SK-N-SH (cell line): Measurements from ENCODE around the gene TWF1. TPM values are rescaled to one million over a fixed set of nuclear protein-coding genes. Genes with fewer than 3 reads are reported as not detected.

ENCODE experiments used
- CTCF ChIA-PET: fragments of 300-600, 350-600 bp; formaldehyde crosslinking; extraction: SDS; loops from one replicate; lab custom pipeline; 2021; lab: Yijun Ruan, JAX
- POLR2A ChIA-PET: fragments of 350-600 bp; sonication (Branson Sonifier 250); formaldehyde crosslinking; extraction: SDS; loops from one replicate; lab custom pipeline; 2020; ENCODE audit warnings: antibody characterized with exemption, inconsistent platforms; lab: Yijun Ruan, JAX
- DNase-seq: peaks from one replicate; pipeline ENCODE4 v3.0.0; 2012
- H2AFZ ChIP-seq: fragments of 200-600 bp; sonication (generic); 2 replicates; pipeline ENCODE4 v1.8.1; 2016; ENCODE audit warnings: antibody characterized with exemption, mild to moderate bottlenecking, low read depth
- H3F3A ChIP-seq: fragments of 200-600 bp; sonication (generic); replicated peaks from 2 replicates; pipeline ENCODE3; 2016; ENCODE audit warnings: antibody characterized with exemption, mild to moderate bottlenecking; ENCODE audit not compliant: insufficient read depth
- H3K27ac ChIP-seq, 2 experiments: fragments of 200-500 bp in 1 of 2; fragments of 200-600 bp in 1 of 2; sonication (Bioruptor generic) in 1 of 2; sonication (generic), shearing (Covaris generic) in 1 of 2; 2 replicates each; pipeline versions ENCODE4 v1.5.1 to v1.6.1; 2014 to 2016; ENCODE audit warnings: low read depth in 2 of 2, inconsistent platforms in 1 of 2, low read length in 1 of 2, mild to moderate bottlenecking in 1 of 2, mixed read lengths in 1 of 2
- H3K27me3 ChIP-seq: fragments of 200-600 bp; sonication (generic), shearing (Covaris generic); 2 replicates; pipeline ENCODE4 v1.6.1; 2016; ENCODE audit warnings: mixed run types; ENCODE audit not compliant: insufficient read depth
- H3K36me3 ChIP-seq, 2 experiments: fragments of 200-500 bp in 1 of 2; fragments of 200-600 bp in 1 of 2; sonication (Bioruptor generic) in 1 of 2; sonication (generic) in 1 of 2; replicated peaks in 1 of 2; 2 replicates each; pipeline versions ENCODE3 to v1.5.1; 2014 to 2016; ENCODE audit warnings: low read length in 1 of 2, mild to moderate bottlenecking in 1 of 2; ENCODE audit not compliant: insufficient read depth in 2 of 2, control insufficient read depth in 1 of 2
- H3K4me1 ChIP-seq, 2 experiments: fragments of 200-500 bp in 1 of 2; fragments of 200-600 bp in 1 of 2; sonication (Bioruptor generic) in 1 of 2; sonication (generic), shearing (Covaris generic) in 1 of 2; 2 replicates each; pipeline versions ENCODE4 v1.5.1 to v1.6.1; 2014 to 2016; ENCODE audit warnings: low read depth in 1 of 2, low read length in 1 of 2, mixed run types in 1 of 2; ENCODE audit not compliant: insufficient read depth in 2 of 2, control insufficient read depth in 1 of 2
- H3K4me2 ChIP-seq: fragments of 200-600 bp; sonication (generic), shearing (Covaris generic); 2 replicates; pipeline ENCODE4 v1.6.1; 2017; ENCODE audit warnings: mixed run types
- H3K4me3 ChIP-seq, 2 experiments: fragments of 200-500 bp in 1 of 2; fragments of 200-600 bp in 1 of 2; sonication (Bioruptor generic) in 1 of 2; sonication (generic), shearing (Covaris generic) in 1 of 2; 2 replicates each; pipeline versions ENCODE4 v1.5.1 to v1.8.1; 2014 to 2016; ENCODE audit warnings: low read depth in 2 of 2, inconsistent platforms in 1 of 2, low read length in 1 of 2, mild to moderate bottlenecking in 1 of 2, mixed read lengths in 1 of 2, moderate library complexity in 1 of 2
- H3K79me2 ChIP-seq: fragments of 200-600 bp; sonication (generic); 2 replicates; pipeline ENCODE4 v1.8.1; 2017; ENCODE audit warnings: mild to moderate bottlenecking; ENCODE audit not compliant: insufficient read depth
- H3K9ac ChIP-seq: fragments of 200-600 bp; sonication (generic); 2 replicates; pipeline ENCODE4 v1.6.1; 2017; ENCODE audit warnings: mixed run types
- H3K9me2 ChIP-seq: fragments of 200-600 bp; sonication (generic); 2 replicates; pipeline ENCODE4 v1.6.1; 2017; ENCODE audit warnings: mixed run types
- H3K9me3 ChIP-seq: fragments of 200-600 bp; sonication (generic); 2 replicates; pipeline ENCODE4 v1.6.1; 2017; ENCODE audit warnings: mixed run types, mild to moderate bottlenecking, moderate library complexity
- H4K20me1 ChIP-seq: fragments of 200-600 bp; sonication (generic); 2 replicates; pipeline ENCODE4 v1.6.1; 2017; ENCODE audit warnings: mild to moderate bottlenecking, mixed run types; ENCODE audit not compliant: insufficient read depth
- CTCF ChIP-seq: fragments of 200-600 bp; sonication (generic); IDR thresholded peaks from 2 replicates; pipeline ENCODE4 v1.6.1; 2017; ENCODE audit warnings: antibody characterized with exemption, mild to moderate bottlenecking, moderate library complexity
- EZH2phosphoT487 ChIP-seq: fragments of 200-600 bp; sonication (generic); IDR thresholded peaks from 2 replicates; pipeline ENCODE4 v1.6.1; 2017; ENCODE audit warnings: low read depth, mixed run types, mild to moderate bottlenecking, antibody characterized with exemption, moderate library complexity, borderline replicate concordance
- FOSL2 ChIP-seq: IDR thresholded peaks from 2 replicates; pipeline ENCODE4 v1.4.0; 2012; ENCODE audit warnings: low read depth, mild to moderate bottlenecking, moderate library complexity, borderline replicate concordance
- FOXM1 ChIP-seq: IDR thresholded peaks from 2 replicates; pipeline ENCODE4 v1.4.0; 2012; ENCODE audit warnings: low read depth, mild to moderate bottlenecking
- GABPA ChIP-seq: IDR thresholded peaks from 2 replicates; pipeline ENCODE4 v1.4.0; 2012; ENCODE audit warnings: low read depth, mild to moderate bottlenecking
- GATA2 ChIP-seq: sonication (generic); formaldehyde crosslinking; IDR thresholded peaks from 2 replicates; pipeline ENCODE4 v1.5.0; 2020; ENCODE audit warnings: mild to moderate bottlenecking, missing genetic modification reagents
- JUND ChIP-seq: IDR thresholded peaks from 2 replicates; pipeline ENCODE4 v1.4.0; 2012
- MAX ChIP-seq: IDR thresholded peaks from 2 replicates; pipeline ENCODE4 v1.4.0; 2012; ENCODE audit warnings: low read depth
- MEF2A ChIP-seq: IDR thresholded peaks from 2 replicates; pipeline ENCODE4 v1.4.0; 2012; ENCODE audit warnings: low read depth, borderline replicate concordance
- NFIC ChIP-seq: IDR thresholded peaks from 2 replicates; pipeline ENCODE4 v1.4.0; 2012; ENCODE audit warnings: borderline replicate concordance
- NRF1 ChIP-seq: IDR thresholded peaks from 2 replicates; pipeline ENCODE4 v1.6.1; 2012; ENCODE audit warnings: low read depth, mild to moderate bottlenecking, low read length
- PBX3 ChIP-seq: IDR thresholded peaks from 2 replicates; pipeline ENCODE4; 2012
- RAD21 ChIP-seq: IDR thresholded peaks from 2 replicates; pipeline ENCODE4 v1.6.1; 2012; ENCODE audit warnings: mild to moderate bottlenecking, low read length
- REST ChIP-seq: IDR thresholded peaks from 2 replicates; pipeline ENCODE4 v1.6.1; 2012; ENCODE audit warnings: mild to moderate bottlenecking, low read depth, low read length, moderate library complexity
- RXRA ChIP-seq: IDR thresholded peaks from 2 replicates; pipeline ENCODE4 v1.4.0; 2012; ENCODE audit warnings: low read depth, mild to moderate bottlenecking, borderline replicate concordance
- SMC3 ChIP-seq: IDR thresholded peaks from 2 replicates; pipeline ENCODE4 v1.6.1; 2012; ENCODE audit warnings: low read depth, low read length, improper control_type of control experiment
- TAF1 ChIP-seq: IDR thresholded peaks from 2 replicates; pipeline ENCODE4 v1.6.1; 2012; ENCODE audit warnings: low read depth, mild to moderate bottlenecking, low read length, moderate library complexity, borderline replicate concordance
- TEAD4 ChIP-seq: IDR thresholded peaks from 2 replicates; pipeline ENCODE4 v1.4.0; 2012; ENCODE audit warnings: mild to moderate bottlenecking, borderline replicate concordance; ENCODE audit not compliant: insufficient read depth
- YY1 ChIP-seq: IDR thresholded peaks from 2 replicates; pipeline ENCODE4 v1.4.0; 2012; ENCODE audit warnings: low read depth, mild to moderate bottlenecking
- WGBS: methylation state at CpG from one replicate; pipeline ENCODE4 v1.1.6; 2017; ENCODE audit warnings: low lambda C conversion rate; 5-methylcytosine and 5-hydroxymethylcytosine counted together
- polyA plus RNA-seq, 3 experiments: library from polyadenylated mRNA; depleted of rRNA; stranded (reverse); fragments of >200 nt; gene quantifications; 2 replicates each; pipeline ENCODE4 v1.2.3, GENCODE V29; 2012
- TF ChIP-seq, protein P1 (sequence below): fragments of 150-350 bp; IDR thresholded peaks from 2 replicates; pipeline ENCODE4 v1.6.1; 2016; ENCODE audit warnings: mild to moderate bottlenecking, low read depth, low read length

TWF1 gene
- polyA plus RNA-seq, 1 of the 3 experiments (the other 2 are of a cell fraction): 36.9 TPM

DNA sequence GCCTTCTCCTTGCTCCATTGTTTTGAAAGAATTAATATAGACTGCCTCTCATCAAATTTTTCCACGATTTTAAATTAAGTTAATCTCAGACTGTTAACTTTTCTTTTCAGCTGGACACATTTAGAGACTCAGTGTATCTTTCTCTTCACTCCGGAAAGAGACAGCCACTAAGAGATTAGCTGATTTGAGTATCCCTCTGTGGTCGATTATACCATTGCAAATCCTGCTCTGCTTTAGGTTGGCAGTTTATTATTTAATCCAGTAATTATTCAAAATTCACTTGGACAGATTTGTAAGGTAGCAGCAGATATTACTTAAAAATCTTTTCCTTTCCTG is 588 bp upstream of the TWF1 start:
- Histone ChIP-seq H3K4me1 (peaks cover 0 to 11% of the 10 kb centered on the region in 2 experiments; a peak in 2 of 4 replicates), H3K9ac (peak overlapping the region; percentile 93), H3K4me3 (peak overlapping the region; percentile 94 to 96), H3K27me3 (no peaks in the 10 kb centered on the region), H3K4me2 (peak overlapping the region; percentile 76), H3K27ac (peak overlapping the region; percentile 95 to 98), H3K36me3 (peaks cover 25 to 27% of the 10 kb centered on the region in 2 experiments), H3K9me2 (no peaks in the 10 kb centered on the region), H3K9me3 (no peaks in the 10 kb centered on the region), H4K20me1 (peaks cover 18% of the 10 kb centered on the region), H3K79me2 (peaks cover 43% of the 10 kb centered on the region), H3F3A (peaks cover 3% of the 10 kb centered on the region), H2AFZ (peak overlapping the region; percentile 91)
- WGBS: 1% methylated on average over 3 of the region's 3 CpGs
- DNase-seq: peak; percentile 14
- POLR2A ChIA-PET: interaction anchor here (0.8 to 2.5 kb wide), 4 partner anchors 11 to 76 kb away, joined by 3 to 16 read pairs (median 3); partner anchors contain the start of gene TMEM117
- CTCF ChIA-PET: interaction anchor here (1.4 to 2.7 kb wide), 6 partner anchors 8 to 76 kb away, joined by 5 to 22 read pairs (median 10); no protein-coding TSS in a partner anchor
- TF ChIP-seq GABPA (no peak), JUND (no peak), TEAD4 (no peak), EZH2phosphoT487 (no peak), TAF1 (no peak), RAD21 (no peak), RXRA (no peak), NRF1 (no peak), FOSL2 (no peak), CTCF (no peak), PBX3 (no peak), FOXM1 (no peak), MEF2A (no peak), YY1 (no peak), SMC3 (no peak), NFIC (no peak), MAX (no peak), REST (no peak), GATA2 (CRISPR knock-in tag) (no peak)
- TF ChIP-seq, protein P1, sequence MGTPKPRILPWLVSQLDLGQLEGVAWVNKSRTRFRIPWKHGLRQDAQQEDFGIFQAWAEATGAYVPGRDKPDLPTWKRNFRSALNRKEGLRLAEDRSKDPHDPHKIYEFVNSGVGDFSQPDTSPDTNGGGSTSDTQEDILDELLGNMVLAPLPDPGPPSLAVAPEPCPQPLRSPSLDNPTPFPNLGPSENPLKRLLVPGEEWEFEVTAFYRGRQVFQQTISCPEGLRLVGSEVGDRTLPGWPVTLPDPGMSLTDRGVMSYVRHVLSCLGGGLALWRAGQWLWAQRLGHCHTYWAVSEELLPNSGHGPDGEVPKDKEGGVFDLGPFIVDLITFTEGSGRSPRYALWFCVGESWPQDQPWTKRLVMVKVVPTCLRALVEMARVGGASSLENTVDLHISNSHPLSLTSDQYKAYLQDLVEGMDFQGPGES: no peak
